Activated T-helper 17 cell treated with anti-CD3 and anti-CD28 coated beads, Interleukin-2, amount 50 U/mL, for 72 hours (primary cell): ENCODE data around the gene WNK2. TPM values are rescaled to one million over a fixed set of nuclear protein-coding genes. Genes with fewer than 3 reads are reported as not detected.

Experiments used
- ATAC-seq: fragments of 150-1000 bp; cut with Tn5 transposase; replicated peaks from 2 replicates; pipeline ENCODE4 v1.10.0; 2021; ENCODE audit warnings: mild to moderate bottlenecking, moderate library complexity
- H3K27ac Mint-ChIP-seq: one replicate; pipeline ENCODE4 v1.8.0; 2022; ENCODE audit warnings: mixed read lengths
- H3K27me3 Mint-ChIP-seq: one replicate; pipeline ENCODE4 v1.8.0; 2022; ENCODE audit warnings: mixed read lengths
- H3K36me3 Mint-ChIP-seq: one replicate; pipeline ENCODE4 v1.8.0; 2022; ENCODE audit warnings: low read depth, mild to moderate bottlenecking, mixed read lengths
- H3K4me1 Mint-ChIP-seq: one replicate; pipeline ENCODE4 v1.8.0; 2022; ENCODE audit warnings: mixed read lengths
- H3K4me3 Mint-ChIP-seq: one replicate; pipeline ENCODE4 v1.8.0; 2022; ENCODE audit warnings: mild to moderate bottlenecking, mixed read lengths
- H3K9me3 Mint-ChIP-seq: one replicate; pipeline ENCODE4 v1.8.0; 2022; ENCODE audit warnings: mixed read lengths
- total RNA-seq, 2 donors: library from RNA; stranded (reverse); gene quantifications; one replicate each; pipeline ENCODE4 v1.2.3, GENCODE V29; 2022

WNK2 gene
- total RNA-seq, 2 donors from 2014 or later, result 0.39 to 0.93 TPM

GRCh38 chr9:93233033-93233432 lies 49.1 kb downstream of the WNK2 start:
- Mint-ChIP-seq H3K9me3 (peaks cover 7% of the 10 kb centered on the region), H3K36me3 (no peaks in the 10 kb centered on the region), H3K27ac (no peak overlapping the region), H3K4me1 (no peaks in the 10 kb centered on the region), H3K4me3 (no peak overlapping the region), H3K27me3 (peaks cover 8% of the 10 kb centered on the region)
- ATAC-seq, result no peak

DNA sequence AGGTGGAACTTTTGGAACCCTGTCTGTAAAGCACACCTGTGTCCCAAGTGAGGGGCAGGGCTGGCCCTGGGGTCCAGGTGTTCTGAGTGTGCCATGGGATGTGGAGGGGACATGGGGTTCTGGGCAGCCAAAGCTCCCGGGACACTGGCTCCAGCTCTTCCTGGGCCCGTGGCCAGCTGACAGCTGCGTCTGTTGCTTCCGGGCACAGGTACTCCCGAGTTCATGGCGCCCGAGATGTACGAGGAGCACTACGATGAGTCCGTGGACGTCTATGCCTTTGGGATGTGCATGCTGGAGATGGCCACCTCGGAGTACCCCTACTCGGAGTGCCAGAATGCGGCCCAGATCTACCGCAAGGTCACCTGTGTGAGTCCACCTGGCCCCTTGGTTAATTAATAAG lies 50.7 kb downstream of the WNK2 start:
- no peak overlapping the region for H3K4me3 Mint-ChIP-seq

DNA sequence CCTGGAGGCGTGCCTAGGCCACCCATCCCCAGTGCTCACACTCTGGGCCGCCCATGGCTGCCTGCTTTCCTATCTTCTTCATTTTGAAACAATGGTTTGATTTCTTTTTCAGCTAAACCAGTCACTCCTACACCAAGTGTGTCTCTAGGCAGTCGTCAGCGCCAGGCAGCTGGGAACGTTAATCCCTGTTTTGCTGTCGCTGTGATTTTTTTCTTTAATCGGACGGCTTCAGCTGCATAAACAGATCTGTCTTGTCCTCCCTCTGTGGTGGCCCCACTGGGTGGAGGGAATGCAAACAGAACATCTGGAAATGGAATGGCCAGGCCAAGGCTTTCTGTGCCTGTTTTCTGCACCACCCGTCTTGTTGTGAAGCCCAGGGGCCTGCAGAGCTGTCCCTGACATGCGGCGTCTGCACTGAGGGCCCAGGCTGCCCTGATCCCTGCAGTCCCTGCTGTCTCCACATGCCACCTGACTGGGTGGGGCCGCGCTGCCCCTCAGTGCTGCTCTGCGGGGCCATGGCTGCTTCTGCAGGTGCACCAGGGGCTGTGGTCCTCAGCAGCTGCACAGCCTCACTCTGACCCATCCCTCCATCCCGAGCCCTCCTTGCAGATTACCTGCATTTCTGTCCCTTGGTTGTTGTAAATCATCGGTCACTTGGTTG lies 51.5 kb downstream of the WNK2 start:
- Mint-ChIP-seq H3K4me1 (no peaks in the 10 kb centered on the region), H3K27me3 (peaks cover 5% of the 10 kb centered on the region), H3K36me3 (no peaks in the 10 kb centered on the region), H3K27ac (no peak overlapping the region), H3K4me3 (no peak overlapping the region), H3K9me3 (peaks cover 7% of the 10 kb centered on the region)
- no peak for ATAC-seq

More for the DNA sequence above, 50.7 kb downstream of the WNK2 start:
- no peak overlapping the region for H3K27ac Mint-ChIP-seq
- peaks cover 5% of the 10 kb centered on the region for H3K27me3 Mint-ChIP-seq
- H3K4me1 Mint-ChIP-seq, result no peaks in the 10 kb centered on the region
- H3K9me3 Mint-ChIP-seq, result peaks cover 7% of the 10 kb centered on the region
- H3K36me3 Mint-ChIP-seq, result no peaks in the 10 kb centered on the region
- ATAC-seq, result no peak

- H3K36me3 Mint-ChIP-seq, result no peaks in the 10 kb centered on the region
- peaks cover 7% of the 10 kb centered on the region for H3K9me3 Mint-ChIP-seq
- H3K4me1 Mint-ChIP-seq, result no peaks in the 10 kb centered on the region
- peaks cover 5% of the 10 kb centered on the region for H3K27me3 Mint-ChIP-seq
- ATAC-seq, result no peak
- no peak overlapping the region for H3K4me3 Mint-ChIP-seq
- no peak overlapping the region for H3K27ac Mint-ChIP-seq
Observed at GRCh38 chr9:93236541-93237206, 52.7 kb downstream of the WNK2 start.

- H3K36me3 Mint-ChIP-seq, result no peaks in the 10 kb centered on the region
- H3K27me3 Mint-ChIP-seq, result no peaks in the 10 kb centered on the region
- no peak overlapping the region for H3K4me3 Mint-ChIP-seq
- ATAC-seq, result no peak
- peaks cover 7% of the 10 kb centered on the region for H3K9me3 Mint-ChIP-seq
- no peak overlapping the region for H3K27ac Mint-ChIP-seq
- no peaks in the 10 kb centered on the region for H3K4me1 Mint-ChIP-seq
Observed at GRCh38 chr9:93237540-93237939, 53.6 kb downstream of the WNK2 start.

- peaks cover 7% of the 10 kb centered on the region for H3K9me3 Mint-ChIP-seq
- no peaks in the 10 kb centered on the region for H3K27me3 Mint-ChIP-seq
- ATAC-seq, result no peak
- H3K36me3 Mint-ChIP-seq, result no peaks in the 10 kb centered on the region
- no peak overlapping the region for H3K27ac Mint-ChIP-seq
- no peak overlapping the region for H3K4me3 Mint-ChIP-seq
- no peaks in the 10 kb centered on the region for H3K4me1 Mint-ChIP-seq
Observed at GRCh38 chr9:93238953-93239925, 55.3 kb downstream of the WNK2 start.

DNA sequence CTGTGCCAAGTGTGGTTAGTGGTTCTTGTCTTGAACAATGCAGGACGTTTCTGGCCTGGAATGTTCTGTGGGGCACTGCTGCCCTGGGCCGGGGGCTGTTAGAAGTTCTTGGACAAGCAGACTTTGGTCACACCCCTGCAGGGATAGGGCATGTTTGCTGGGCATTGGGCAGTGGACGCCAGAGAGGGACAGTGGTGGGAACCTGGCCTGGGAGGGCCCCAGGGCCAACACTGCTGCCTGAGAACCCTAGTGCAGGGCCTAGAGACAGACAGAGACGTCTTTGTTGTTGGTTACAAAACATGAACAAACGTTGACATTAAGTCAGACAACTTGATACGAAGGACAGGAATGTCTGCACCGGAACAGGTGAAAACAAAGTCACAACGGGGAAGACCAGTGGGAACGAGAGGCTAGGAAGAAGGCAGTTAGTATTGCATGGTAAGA lies 57.0 kb downstream of the WNK2 start:
- no peaks in the 10 kb centered on the region for H3K4me1 Mint-ChIP-seq
- no peak for ATAC-seq
- no peak overlapping the region for H3K4me3 Mint-ChIP-seq
- peaks cover 7% of the 10 kb centered on the region for H3K9me3 Mint-ChIP-seq
- no peak overlapping the region for H3K27ac Mint-ChIP-seq
- no peaks in the 10 kb centered on the region for H3K36me3 Mint-ChIP-seq
- H3K27me3 Mint-ChIP-seq, result no peaks in the 10 kb centered on the region

GRCh38 chr9:93243112-93243511 lies 59.2 kb downstream of the WNK2 start:
- H3K4me1 Mint-ChIP-seq, result no peaks in the 10 kb centered on the region
- H3K36me3 Mint-ChIP-seq, result no peaks in the 10 kb centered on the region
- no peak for ATAC-seq
- H3K9me3 Mint-ChIP-seq, result no peaks in the 10 kb centered on the region
- no peak overlapping the region for H3K27ac Mint-ChIP-seq
- H3K27me3 Mint-ChIP-seq, result no peaks in the 10 kb centered on the region
- H3K4me3 Mint-ChIP-seq, result no peak overlapping the region

GRCh38 chr9:93244101-93244500 lies 60.2 kb downstream of the WNK2 start:
- Mint-ChIP-seq H3K9me3 (no peaks in the 10 kb centered on the region), H3K4me1 (no peaks in the 10 kb centered on the region), H3K27me3 (no peaks in the 10 kb centered on the region), H3K36me3 (no peaks in the 10 kb centered on the region), H3K27ac (no peak overlapping the region), H3K4me3 (no peak overlapping the region)
- no peak for ATAC-seq

DNA sequence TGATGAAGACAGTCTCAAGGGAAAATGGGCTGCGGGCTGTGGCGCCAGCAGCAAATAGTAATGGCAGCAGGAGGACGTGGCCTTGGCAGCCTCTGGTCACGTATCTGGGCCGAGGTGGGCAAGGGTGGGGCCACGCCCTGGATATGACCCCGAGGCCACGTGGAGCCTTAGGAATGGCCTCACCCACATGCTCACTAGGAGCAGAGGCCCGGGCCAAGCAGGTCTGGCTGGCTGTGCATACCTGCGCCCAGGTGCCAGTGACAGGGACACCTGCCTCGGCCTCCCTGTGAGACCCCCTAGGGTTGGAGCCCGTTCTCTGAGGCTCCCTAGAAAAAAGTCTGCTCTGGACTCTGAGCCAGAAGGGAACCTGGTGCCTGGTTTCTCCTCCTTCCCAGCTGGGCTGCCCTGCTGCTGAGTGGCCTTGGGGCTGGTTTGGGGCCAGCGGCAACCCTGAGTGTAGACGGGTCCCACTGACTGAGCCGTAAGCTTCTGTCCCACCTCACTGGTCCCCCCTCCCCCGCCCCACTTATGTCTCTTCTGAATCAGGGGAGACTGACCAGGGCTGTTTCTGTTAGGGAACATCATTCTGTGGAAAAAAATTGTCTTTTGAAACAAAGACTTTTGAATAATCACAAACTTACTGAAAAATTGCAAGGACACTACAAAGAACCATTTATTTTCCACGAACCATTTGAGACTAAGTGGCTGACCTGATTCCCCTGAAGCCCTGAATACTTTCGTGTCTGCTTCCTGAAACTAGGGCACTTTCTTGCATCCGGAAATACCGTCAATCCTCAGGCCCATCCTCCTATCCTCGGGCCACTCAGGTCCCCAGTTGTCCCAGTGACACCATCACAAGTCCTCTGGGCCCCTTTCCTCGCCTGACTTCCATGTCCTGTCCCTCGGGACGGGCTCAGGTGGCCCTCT lies 60.8 kb downstream of the WNK2 start:
- Mint-ChIP-seq H3K36me3 (no peaks in the 10 kb centered on the region), H3K4me3 (no peak overlapping the region), H3K9me3 (no peaks in the 10 kb centered on the region), H3K4me1 (no peaks in the 10 kb centered on the region), H3K27ac (no peak overlapping the region), H3K27me3 (no peaks in the 10 kb centered on the region)
- peak; percentile 19 for ATAC-seq

DNA sequence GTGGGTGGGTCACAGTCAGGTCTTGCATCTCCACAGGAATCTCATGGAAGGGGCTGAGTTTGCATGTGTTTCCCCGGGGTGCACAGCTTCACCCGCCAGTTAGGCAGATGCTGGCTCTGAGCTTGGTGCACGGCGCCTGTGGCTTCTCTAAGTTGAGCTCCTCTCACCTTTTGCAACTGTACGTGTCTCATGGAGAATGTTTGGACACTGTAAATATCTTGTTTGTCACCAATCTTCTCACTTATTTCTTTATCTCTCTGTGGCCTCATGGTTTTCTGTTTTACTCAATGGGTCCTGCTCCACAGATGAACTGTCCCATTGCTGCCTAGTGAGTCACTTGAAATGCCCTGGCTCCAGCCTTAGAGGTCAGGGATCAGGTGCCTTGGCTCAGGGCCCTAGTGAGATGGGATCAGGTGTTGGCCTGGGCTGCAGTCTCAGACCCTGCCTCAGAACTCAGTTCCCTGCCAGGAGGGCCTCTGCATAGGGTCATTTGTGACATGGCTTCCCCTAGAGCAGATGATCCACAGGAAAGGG lies 61.6 kb downstream of the WNK2 start:
- Mint-ChIP-seq H3K27ac (no peak overlapping the region), H3K4me1 (no peaks in the 10 kb centered on the region), H3K36me3 (no peaks in the 10 kb centered on the region), H3K27me3 (no peaks in the 10 kb centered on the region), H3K9me3 (no peaks in the 10 kb centered on the region), H3K4me3 (no peak overlapping the region)
- ATAC-seq, result no peak

DNA sequence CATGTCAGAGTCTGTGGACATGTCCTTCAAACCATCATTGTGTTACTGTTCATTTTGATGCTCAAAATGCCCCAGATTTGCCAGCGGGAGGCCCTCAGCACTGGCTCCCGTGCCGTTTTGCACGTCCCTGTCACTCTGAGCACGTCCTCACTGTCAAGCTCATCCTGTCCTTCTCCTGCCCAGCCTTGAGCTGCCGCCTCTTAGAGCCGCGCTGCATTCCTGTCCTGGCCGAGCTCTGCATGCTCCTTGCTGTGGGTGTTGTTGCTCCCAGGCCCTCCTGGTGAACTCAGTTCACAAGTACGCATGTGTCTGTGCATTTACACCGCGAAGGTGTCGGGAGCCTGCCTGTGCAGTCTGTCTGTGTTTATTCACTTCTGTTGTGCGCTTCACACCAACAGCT lies 62.2 kb downstream of the WNK2 start:
- no peak for ATAC-seq
- no peaks in the 10 kb centered on the region for H3K27me3 Mint-ChIP-seq
- no peaks in the 10 kb centered on the region for H3K4me1 Mint-ChIP-seq
- H3K9me3 Mint-ChIP-seq, result no peaks in the 10 kb centered on the region
- H3K36me3 Mint-ChIP-seq, result no peaks in the 10 kb centered on the region
- H3K27ac Mint-ChIP-seq, result no peak overlapping the region
- no peak overlapping the region for H3K4me3 Mint-ChIP-seq

DNA sequence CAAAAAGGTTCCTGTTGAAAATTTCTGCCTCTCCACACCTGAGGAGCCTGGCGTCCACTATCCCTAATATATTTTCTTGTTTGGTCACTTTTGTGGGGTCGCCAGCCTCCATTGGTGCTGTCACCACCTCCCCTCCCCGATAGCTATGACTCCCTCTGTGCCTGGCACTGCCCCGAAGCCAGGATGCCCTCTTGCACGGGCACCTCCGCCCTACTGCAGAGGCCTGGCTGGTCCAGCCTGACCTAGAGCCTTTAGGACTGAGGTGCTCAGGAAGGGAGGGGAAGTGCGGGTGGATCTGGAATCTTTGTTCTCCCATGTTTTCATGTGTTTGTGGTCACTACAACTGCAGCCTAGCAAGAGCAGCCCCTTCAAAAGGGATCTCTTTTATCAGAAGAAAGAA lies 62.6 kb downstream of the WNK2 start:
- Mint-ChIP-seq H3K4me1 (no peaks in the 10 kb centered on the region), H3K27ac (no peak overlapping the region), H3K4me3 (no peak overlapping the region), H3K27me3 (no peaks in the 10 kb centered on the region), H3K36me3 (no peaks in the 10 kb centered on the region), H3K9me3 (no peaks in the 10 kb centered on the region)
- ATAC-seq, result no peak
